SK-N-SH treated with all-trans-retinoic acid at 6 μM for 48 hours (cell line): ENCODE results near the gene LAMA5.

Source experiments
- ATAC-seq: fragments of 200-7000 bp; cut with Tn5 transposase; 3 replicates; pipeline ENCODE4 v1.9.1; 2020; ENCODE audit warnings: mild to moderate bottlenecking, moderate library complexity
- ARNTL ChIP-seq: fragments of 450-650 bp; formaldehyde crosslinking; IDR thresholded peaks from 2 replicates; pipeline ENCODE4 v1.5.0; 2020; ENCODE audit warnings: low read depth, mild to moderate bottlenecking, moderate library complexity, borderline replicate concordance
- BACH2 ChIP-seq: fragments of 250-450 bp; sonication (Bioruptor Pico); IDR thresholded peaks from 2 replicates; pipeline ENCODE4 v1.9.0; 2021; ENCODE audit warnings: mild to moderate bottlenecking, borderline replicate concordance
- CSRNP3 ChIP-seq: fragments of 250-450 bp; sonication (Bioruptor Pico); IDR thresholded peaks from 2 replicates; pipeline ENCODE4 v1.5.1; 2021; ENCODE audit warnings: mild to moderate bottlenecking, moderate library complexity
- ESRRG ChIP-seq: fragments of 250-450 bp; sonication (Bioruptor Pico); IDR thresholded peaks from 2 replicates; pipeline ENCODE4 v1.6.1; 2021; ENCODE audit warnings: mild to moderate bottlenecking
- GLIS3 ChIP-seq: fragments of 250-450 bp; sonication (Bioruptor Pico); IDR thresholded peaks from 2 replicates; pipeline ENCODE4 v1.5.0; 2020; ENCODE audit warnings: mild to moderate bottlenecking, moderate library complexity
- ISL1 ChIP-seq: fragments of 250-450 bp; sonication (Bioruptor Pico); IDR thresholded peaks from 2 replicates; pipeline ENCODE4 v2.1.2; 2022; ENCODE audit warnings: mild to moderate bottlenecking, moderate library complexity
- PATZ1 ChIP-seq: fragments of 250-450 bp; sonication (Bioruptor Pico); IDR thresholded peaks from 2 replicates; pipeline ENCODE4 v1.8.0; 2020; ENCODE audit warnings: mild to moderate bottlenecking, moderate library complexity, borderline replicate concordance
- POU6F1 ChIP-seq: fragments of 250-450 bp; sonication (Bioruptor Pico); IDR thresholded peaks from 2 replicates; pipeline ENCODE4 v1.8.0; 2021; ENCODE audit warnings: low read depth, mild to moderate bottlenecking, moderate library complexity, borderline replicate concordance
- PPARA ChIP-seq: fragments of 250-450 bp; sonication (Bioruptor Pico); IDR thresholded peaks from 2 replicates; pipeline ENCODE4 v1.5.0; 2020; ENCODE audit warnings: mild to moderate bottlenecking, borderline replicate concordance
- SNAI2 ChIP-seq: fragments of 250-450 bp; sonication (Bioruptor Pico); IDR thresholded peaks from 2 replicates; pipeline ENCODE4 v1.5.0; 2020; ENCODE audit warnings: mild to moderate bottlenecking, moderate library complexity
- TCF4 ChIP-seq: fragments of 250-450 bp; sonication (Bioruptor Pico); IDR thresholded peaks from 2 replicates; pipeline ENCODE4 v1.8.0; 2021; ENCODE audit warnings: mild to moderate bottlenecking, moderate library complexity, borderline replicate concordance
- TOX ChIP-seq: fragments of 250-450 bp; sonication (Bioruptor Pico); IDR thresholded peaks from 2 replicates; pipeline ENCODE4 v1.8.0; 2021; ENCODE audit warnings: mild to moderate bottlenecking, moderate library complexity, borderline replicate concordance
- ZC3H10 ChIP-seq: fragments of 250-450 bp; sonication (Bioruptor Pico); IDR thresholded peaks from 2 replicates; pipeline ENCODE4 v1.5.1; 2021; ENCODE audit warnings: mild to moderate bottlenecking, moderate library complexity
- ZNF565 ChIP-seq: fragments of 450-650 bp; formaldehyde crosslinking; conservative IDR thresholded peaks from 2 replicates; pipeline ENCODE4 v1.5.0; 2020; ENCODE audit warnings: low read depth, mild to moderate bottlenecking, moderate library complexity
- ZNF70 ChIP-seq: fragments of 450-650 bp; formaldehyde crosslinking; IDR thresholded peaks from 2 replicates; pipeline ENCODE4 v1.5.0; 2020; ENCODE audit warnings: mild to moderate bottlenecking, moderate library complexity
- ZNF8 ChIP-seq: fragments of 450-650 bp; formaldehyde crosslinking; IDR thresholded peaks from 2 replicates; pipeline ENCODE4 v1.5.0; 2020; ENCODE audit warnings: mild to moderate bottlenecking, moderate library complexity
- TF ChIP-seq, protein P1 (sequence below): fragments of 250-450 bp; sonication (Bioruptor Pico); IDR thresholded peaks from 2 replicates; pipeline ENCODE4 v1.5.0; 2020; ENCODE audit warnings: mild to moderate bottlenecking, moderate library complexity
- TF ChIP-seq, protein P2 (sequence below): fragments of 250-450 bp; sonication (Bioruptor Pico); IDR thresholded peaks from 2 replicates; pipeline ENCODE4 v1.5.1; 2020; ENCODE audit warnings: low read depth, mild to moderate bottlenecking, moderate library complexity

LAMA5 gene

DNA sequence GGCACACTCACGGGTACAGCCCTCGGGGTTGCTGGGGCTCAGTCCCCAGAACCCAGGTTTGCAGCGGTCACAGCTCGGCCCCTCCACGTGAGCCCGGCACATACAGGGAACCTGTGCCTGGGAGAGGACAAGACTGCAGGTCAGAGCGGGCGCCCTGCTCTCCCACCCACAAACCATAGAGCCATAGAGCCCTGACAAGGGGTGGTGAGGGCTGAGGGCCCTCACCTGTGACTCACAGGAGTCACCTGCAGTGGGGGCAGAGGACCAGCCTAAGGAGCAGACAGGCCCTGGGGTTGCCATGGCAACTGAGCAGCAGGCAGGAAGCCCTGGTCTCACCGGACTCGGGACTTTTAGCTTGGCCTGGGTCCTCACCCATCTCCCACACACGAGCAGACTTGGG, 30.8 kb downstream of the LAMA5 start:
- ATAC-seq = no peak
- no peak for TF ChIP-seq PPARA (CRISPR knock-in tag)
- TF ChIP-seq, protein P1, sequence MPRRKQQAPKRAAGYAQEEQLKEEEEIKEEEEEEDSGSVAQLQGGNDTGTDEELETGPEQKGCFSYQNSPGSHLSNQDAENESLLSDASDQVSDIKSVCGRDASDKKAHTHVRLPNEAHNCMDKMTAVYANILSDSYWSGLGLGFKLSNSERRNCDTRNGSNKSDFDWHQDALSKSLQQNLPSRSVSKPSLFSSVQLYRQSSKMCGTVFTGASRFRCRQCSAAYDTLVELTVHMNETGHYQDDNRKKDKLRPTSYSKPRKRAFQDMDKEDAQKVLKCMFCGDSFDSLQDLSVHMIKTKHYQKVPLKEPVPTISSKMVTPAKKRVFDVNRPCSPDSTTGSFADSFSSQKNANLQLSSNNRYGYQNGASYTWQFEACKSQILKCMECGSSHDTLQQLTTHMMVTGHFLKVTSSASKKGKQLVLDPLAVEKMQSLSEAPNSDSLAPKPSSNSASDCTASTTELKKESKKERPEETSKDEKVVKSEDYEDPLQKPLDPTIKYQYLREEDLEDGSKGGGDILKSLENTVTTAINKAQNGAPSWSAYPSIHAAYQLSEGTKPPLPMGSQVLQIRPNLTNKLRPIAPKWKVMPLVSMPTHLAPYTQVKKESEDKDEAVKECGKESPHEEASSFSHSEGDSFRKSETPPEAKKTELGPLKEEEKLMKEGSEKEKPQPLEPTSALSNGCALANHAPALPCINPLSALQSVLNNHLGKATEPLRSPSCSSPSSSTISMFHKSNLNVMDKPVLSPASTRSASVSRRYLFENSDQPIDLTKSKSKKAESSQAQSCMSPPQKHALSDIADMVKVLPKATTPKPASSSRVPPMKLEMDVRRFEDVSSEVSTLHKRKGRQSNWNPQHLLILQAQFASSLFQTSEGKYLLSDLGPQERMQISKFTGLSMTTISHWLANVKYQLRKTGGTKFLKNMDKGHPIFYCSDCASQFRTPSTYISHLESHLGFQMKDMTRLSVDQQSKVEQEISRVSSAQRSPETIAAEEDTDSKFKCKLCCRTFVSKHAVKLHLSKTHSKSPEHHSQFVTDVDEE (CRISPR knock-in tag) = no peak

DNA sequence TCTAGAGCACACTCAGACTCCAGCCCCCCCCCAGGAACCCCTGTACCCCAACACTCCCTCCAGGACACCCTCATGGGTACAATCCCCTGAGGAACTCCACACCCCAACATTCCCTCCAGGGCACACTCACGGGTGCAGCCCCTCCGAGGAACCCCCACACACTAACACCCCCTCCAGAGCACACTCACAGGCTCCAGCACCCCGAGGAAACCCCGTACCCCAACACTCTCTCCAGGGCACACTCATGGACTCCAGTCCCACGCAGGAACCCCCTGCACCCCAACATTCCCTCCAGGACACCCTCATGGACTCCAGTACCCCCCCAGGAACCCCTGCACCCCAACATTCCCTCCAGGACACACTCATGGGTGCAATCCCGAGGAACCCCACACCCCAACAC, 31.6 kb downstream of the LAMA5 start:
- TF ChIP-seq ZNF565 (CRISPR knock-in tag) (no peak), PATZ1 (CRISPR knock-in tag) (no peak), SNAI2 (CRISPR knock-in tag) (no peak), PPARA (CRISPR knock-in tag) (no peak), ISL1 (no peak), ZNF70 (CRISPR knock-in tag) (no peak), ESRRG (CRISPR knock-in tag) (no peak), ARNTL (CRISPR knock-in tag) (no peak)
- no peak for ATAC-seq

- no peak for ATAC-seq
- TF ChIP-seq POU6F1 (no peak), ZNF8 (no peak), ZC3H10 (CRISPR knock-in tag) (no peak), ESRRG (CRISPR knock-in tag) (no peak), CSRNP3 (no peak), TOX (CRISPR knock-in tag) (no peak), TCF4 (CRISPR knock-in tag) (no peak), GLIS3 (CRISPR knock-in tag) (no peak), ARNTL (CRISPR knock-in tag) (no peak), PPARA (CRISPR knock-in tag) (no peak), BACH2 (CRISPR knock-in tag) (no peak), ZNF565 (CRISPR knock-in tag) (no peak), PATZ1 (CRISPR knock-in tag) (no peak)
- TF ChIP-seq, protein P2, sequence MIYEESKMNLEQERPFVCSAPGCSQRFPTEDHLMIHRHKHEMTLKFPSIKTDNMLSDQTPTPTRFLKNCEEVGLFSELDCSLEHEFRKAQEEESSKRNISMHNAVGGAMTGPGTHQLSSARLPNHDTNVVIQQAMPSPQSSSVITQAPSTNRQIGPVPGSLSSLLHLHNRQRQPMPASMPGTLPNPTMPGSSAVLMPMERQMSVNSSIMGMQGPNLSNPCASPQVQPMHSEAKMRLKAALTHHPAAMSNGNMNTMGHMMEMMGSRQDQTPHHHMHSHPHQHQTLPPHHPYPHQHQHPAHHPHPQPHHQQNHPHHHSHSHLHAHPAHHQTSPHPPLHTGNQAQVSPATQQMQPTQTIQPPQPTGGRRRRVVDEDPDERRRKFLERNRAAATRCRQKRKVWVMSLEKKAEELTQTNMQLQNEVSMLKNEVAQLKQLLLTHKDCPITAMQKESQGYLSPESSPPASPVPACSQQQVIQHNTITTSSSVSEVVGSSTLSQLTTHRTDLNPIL (CRISPR knock-in tag) = no peak
These were observed 32.2 kb downstream of the LAMA5 start for GRCh38 chr20:62334881-62335280.
